Lower lobe of right lung (tissue), 2 donors: ENCODE results near the gene AGBL1. TPM values are rescaled to one million over a fixed set of nuclear protein-coding genes. Genes with fewer than 3 reads are reported as not detected.

Experiments used
- ATAC-seq, 2 donors: fragments of 200-7000 bp; cut with Tn5 transposase; one replicate each; pipeline ENCODE4 v1.9.1; 2020 to 2022; ENCODE audit warnings: mild to moderate bottlenecking in 2 of 2, moderate library complexity in 2 of 2
- DNase-seq: peaks from one replicate; pipeline ENCODE4 v3.0.0-alpha.2; 2020
- H3K27ac ChIP-seq: fragments of 200-600 bp; one replicate; pipeline ENCODE4 v1.8.0; 2022
- H3K27me3 ChIP-seq: fragments of 200-600 bp; one replicate; pipeline ENCODE4 v1.8.0; 2022; ENCODE audit warnings: low read depth
- H3K36me3 ChIP-seq: fragments of 200-600 bp; one replicate; pipeline ENCODE4 v1.8.0; 2022; ENCODE audit warnings: mild to moderate bottlenecking
- H3K4me1 ChIP-seq: fragments of 200-600 bp; one replicate; pipeline ENCODE4 v1.8.0; 2022
- H3K4me3 ChIP-seq: fragments of 200-600 bp; one replicate; pipeline ENCODE4 v1.8.0; 2022; ENCODE audit warnings: mild to moderate bottlenecking
- H3K9me3 ChIP-seq: fragments of 200-600 bp; one replicate; pipeline ENCODE4 v1.8.0; 2022
- intact Hi-C: fragments of 100-400 bp; cut with DNase I; formaldehyde crosslinking; loops from one replicate; pipeline ENCODE4 v1.11.0; 2022
- total RNA-seq: library from RNA; stranded (reverse); fragmentation: NEBNext Ultra II Directional; extraction: Animal tissue kit (Norgen Biotek cat#: 25700); gene quantifications from one replicate; pipeline ENCODE4 v1.2.1, GENCODE V29; 2021
- TF ChIP-seq, protein P1 (sequence below): fragments of 200-600 bp; IDR thresholded peaks from one replicate; pipeline ENCODE4 v1.8.0; 2022; ENCODE audit warnings: antibody characterized with exemption, mild to moderate bottlenecking
- donor health status: DM: no; HTN: yes; CAD: no; lungs with severe emphysema.

The AGBL1 gene
- total RNA-seq, 1 donor from 2014 or later: 12.0 TPM

DNA sequence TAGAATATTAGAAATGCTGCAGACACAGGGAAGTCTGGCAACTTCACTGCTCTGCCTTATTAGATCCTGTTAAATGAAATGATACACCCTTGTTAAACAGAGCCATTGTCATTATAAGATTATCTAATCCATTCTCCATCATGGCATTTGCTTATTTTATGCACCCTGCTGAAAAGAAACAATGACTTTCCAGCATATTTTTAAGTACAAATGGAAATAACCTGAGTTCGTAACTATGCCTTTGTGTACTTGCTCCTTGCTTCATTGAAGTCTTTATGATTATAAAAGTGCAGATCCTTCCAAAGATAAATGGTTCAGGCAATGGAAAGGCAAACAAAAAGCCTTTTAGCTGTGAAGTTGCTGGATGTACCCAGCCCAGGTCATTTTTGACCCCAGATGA, 195.7 kb downstream of the AGBL1 start:
- Histone ChIP-seq H3K27me3 (no peaks in the 10 kb centered on the region), H3K36me3 (no peaks in the 10 kb centered on the region), H3K27ac (no peak overlapping the region), H3K9me3 (no peaks in the 10 kb centered on the region), H3K4me1 (no peaks in the 10 kb centered on the region), H3K4me3 (no peak overlapping the region)
- intact Hi-C loops: no loop called here
- ATAC-seq (no peak), DNase-seq (no peak)
- TF ChIP-seq, protein P1, sequence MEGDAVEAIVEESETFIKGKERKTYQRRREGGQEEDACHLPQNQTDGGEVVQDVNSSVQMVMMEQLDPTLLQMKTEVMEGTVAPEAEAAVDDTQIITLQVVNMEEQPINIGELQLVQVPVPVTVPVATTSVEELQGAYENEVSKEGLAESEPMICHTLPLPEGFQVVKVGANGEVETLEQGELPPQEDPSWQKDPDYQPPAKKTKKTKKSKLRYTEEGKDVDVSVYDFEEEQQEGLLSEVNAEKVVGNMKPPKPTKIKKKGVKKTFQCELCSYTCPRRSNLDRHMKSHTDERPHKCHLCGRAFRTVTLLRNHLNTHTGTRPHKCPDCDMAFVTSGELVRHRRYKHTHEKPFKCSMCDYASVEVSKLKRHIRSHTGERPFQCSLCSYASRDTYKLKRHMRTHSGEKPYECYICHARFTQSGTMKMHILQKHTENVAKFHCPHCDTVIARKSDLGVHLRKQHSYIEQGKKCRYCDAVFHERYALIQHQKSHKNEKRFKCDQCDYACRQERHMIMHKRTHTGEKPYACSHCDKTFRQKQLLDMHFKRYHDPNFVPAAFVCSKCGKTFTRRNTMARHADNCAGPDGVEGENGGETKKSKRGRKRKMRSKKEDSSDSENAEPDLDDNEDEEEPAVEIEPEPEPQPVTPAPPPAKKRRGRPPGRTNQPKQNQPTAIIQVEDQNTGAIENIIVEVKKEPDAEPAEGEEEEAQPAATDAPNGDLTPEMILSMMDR: no peak

DNA sequence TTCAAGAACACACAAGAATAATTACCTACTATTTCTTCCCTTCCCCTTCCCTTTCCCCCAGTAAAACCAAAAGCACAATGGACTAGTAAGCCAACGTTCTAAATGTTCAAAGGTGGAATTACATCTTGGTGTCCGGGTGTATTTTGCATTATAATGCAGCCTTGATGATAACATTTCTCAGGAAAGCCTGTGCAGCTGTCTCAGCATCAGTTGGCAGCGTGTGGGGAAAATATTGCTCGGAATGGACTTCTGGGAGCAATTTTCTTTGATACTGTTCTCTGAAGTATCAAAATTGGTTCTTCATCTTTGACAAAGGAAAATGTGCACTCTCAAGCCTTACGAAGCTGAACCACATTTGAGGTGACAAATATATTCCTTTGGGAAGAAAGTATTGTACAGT, 198.9 kb downstream of the AGBL1 start:
- ATAC-seq: no peak

DNA sequence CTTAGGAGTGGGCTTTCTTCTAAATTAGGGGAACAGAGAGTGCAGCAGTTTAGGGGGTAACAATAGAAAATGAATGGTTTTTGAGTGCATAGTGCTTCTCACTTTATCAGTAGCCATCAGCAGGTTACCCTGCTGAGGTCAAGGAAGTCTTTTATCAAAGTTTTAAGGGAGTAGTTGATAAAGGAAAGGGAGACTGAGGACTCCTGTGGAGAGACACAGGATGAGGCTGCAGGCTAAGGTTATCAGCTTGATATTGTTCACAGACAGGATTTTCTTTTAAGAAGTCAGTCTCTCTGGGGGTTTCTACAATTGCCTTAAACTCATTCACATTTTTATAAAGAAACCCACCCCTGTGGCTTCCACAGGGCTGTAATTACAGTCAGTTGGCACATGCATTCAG, 205.0 kb downstream of the AGBL1 start:
- intact Hi-C loops: no loop called here

More for the DNA sequence above, 198.9 kb downstream of the AGBL1 start:
- H3K27ac ChIP-seq: no peak overlapping the region
- TF ChIP-seq, protein P1: no peak
- H3K27me3 ChIP-seq: no peaks in the 10 kb centered on the region
- no peaks in the 10 kb centered on the region for H3K4me1 ChIP-seq
- intact Hi-C loops: no loop called here
- H3K9me3 ChIP-seq: no peaks in the 10 kb centered on the region
- DNase-seq: no peak
- no peak overlapping the region for H3K4me3 ChIP-seq
- no peaks in the 10 kb centered on the region for H3K36me3 ChIP-seq

DNA sequence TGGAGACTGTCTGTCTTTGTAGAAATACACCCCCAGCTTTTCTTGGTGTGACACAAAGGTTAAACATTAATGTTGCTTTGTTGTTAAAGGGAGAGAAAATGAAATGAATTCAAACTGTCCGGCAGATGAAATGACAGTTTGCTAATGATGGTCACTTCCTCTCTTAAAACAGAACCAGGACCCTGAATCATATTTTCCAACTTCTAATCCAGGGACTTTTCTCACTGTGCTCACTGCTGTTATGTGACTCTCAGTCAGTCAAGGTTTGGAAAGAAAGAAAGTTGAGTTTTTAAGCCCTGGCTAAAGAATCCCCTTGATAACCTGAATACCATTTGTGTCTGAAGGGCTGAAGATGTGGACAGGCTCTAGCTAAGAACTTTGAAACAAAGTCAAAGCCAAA, 215.8 kb downstream of the AGBL1 start:
- Histone ChIP-seq H3K27me3 (no peaks in the 10 kb centered on the region), H3K4me3 (no peak overlapping the region), H3K4me1 (no peaks in the 10 kb centered on the region), H3K9me3 (no peaks in the 10 kb centered on the region), H3K27ac (no peak overlapping the region), H3K36me3 (no peaks in the 10 kb centered on the region)
- no peak for ATAC-seq
- no peak for DNase-seq
- intact Hi-C loops: no loop called here
- TF ChIP-seq, protein P1: no peak

More for the DNA sequence above, 205.0 kb downstream of the AGBL1 start:
- ATAC-seq (no peak), DNase-seq (no peak)
- no peaks in the 10 kb centered on the region for H3K9me3 ChIP-seq
- H3K27ac ChIP-seq: no peak overlapping the region
- no peaks in the 10 kb centered on the region for H3K27me3 ChIP-seq
- no peak overlapping the region for H3K4me3 ChIP-seq
- TF ChIP-seq, protein P1: no peak
- H3K4me1 ChIP-seq: no peaks in the 10 kb centered on the region
- no peaks in the 10 kb centered on the region for H3K36me3 ChIP-seq

DNA sequence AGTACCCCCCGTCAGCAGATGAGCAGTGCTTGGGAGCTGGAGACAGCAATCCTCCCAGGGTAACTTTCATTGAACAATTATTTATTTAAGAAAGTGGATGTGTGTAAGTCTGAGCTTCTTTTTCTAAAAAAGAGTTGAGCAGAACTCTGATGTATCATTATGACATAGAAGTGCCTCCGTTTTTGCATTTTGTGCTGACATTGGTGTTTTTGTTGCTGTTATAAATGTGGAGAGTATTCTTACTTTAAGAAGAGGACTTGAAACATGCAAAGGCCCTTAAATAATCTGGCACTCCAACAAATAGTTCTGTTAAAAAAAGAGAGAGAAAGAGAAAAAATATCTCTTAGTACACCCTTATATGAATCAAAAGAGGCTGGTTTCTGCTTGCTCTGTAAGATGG, 217.1 kb downstream of the AGBL1 start:
- no peaks in the 10 kb centered on the region for H3K9me3 ChIP-seq
- no peaks in the 10 kb centered on the region for H3K36me3 ChIP-seq
- intact Hi-C loops: no loop called here
- no peak overlapping the region for H3K4me3 ChIP-seq
- no peak for DNase-seq
- no peaks in the 10 kb centered on the region for H3K4me1 ChIP-seq
- TF ChIP-seq, protein P1: no peak
- ATAC-seq: no peak
- no peaks in the 10 kb centered on the region for H3K27me3 ChIP-seq
- H3K27ac ChIP-seq: no peak overlapping the region
